HG02970 (cell line): Measurements from ENCODE around the gene CNGB1.
"Not testable (repeated sequence)": the region's sequence is repeated elsewhere in the genome, so short reads cannot be mapped to it uniquely, and the experiment has no call there.

ENCODE experiments used
- ATAC-seq: cut with Tn5 transposase; IDR thresholded peaks from one replicate; pipeline ENCODE4 v1.9.1; 2021; ENCODE audit warnings: mild to moderate bottlenecking, moderate library complexity, moderate number of reproducible peaks; ENCODE audit not compliant: unreplicated experiment, low FRiP score

CNGB1 gene

DNA sequence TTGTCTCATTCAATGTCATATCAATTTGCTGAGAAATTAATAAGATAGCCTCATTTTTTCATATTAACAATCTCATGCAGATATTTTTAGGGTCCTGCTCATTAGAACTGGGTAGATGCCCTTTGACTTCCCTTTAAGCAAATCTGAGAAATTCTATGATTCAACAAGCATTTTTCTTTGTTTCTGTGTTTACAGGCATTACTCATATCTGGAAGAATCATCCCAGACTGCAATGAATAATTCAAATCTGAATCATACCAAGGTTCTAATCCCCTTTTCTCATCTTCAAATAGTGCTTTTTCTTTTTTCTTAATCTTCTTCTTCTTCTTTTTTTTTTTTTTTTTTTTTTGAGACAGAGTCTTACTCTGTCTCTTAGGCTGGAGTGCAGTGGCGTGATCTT lies 99.5 kb downstream of the CNGB1 start:
- ATAC-seq: no peak

DNA sequence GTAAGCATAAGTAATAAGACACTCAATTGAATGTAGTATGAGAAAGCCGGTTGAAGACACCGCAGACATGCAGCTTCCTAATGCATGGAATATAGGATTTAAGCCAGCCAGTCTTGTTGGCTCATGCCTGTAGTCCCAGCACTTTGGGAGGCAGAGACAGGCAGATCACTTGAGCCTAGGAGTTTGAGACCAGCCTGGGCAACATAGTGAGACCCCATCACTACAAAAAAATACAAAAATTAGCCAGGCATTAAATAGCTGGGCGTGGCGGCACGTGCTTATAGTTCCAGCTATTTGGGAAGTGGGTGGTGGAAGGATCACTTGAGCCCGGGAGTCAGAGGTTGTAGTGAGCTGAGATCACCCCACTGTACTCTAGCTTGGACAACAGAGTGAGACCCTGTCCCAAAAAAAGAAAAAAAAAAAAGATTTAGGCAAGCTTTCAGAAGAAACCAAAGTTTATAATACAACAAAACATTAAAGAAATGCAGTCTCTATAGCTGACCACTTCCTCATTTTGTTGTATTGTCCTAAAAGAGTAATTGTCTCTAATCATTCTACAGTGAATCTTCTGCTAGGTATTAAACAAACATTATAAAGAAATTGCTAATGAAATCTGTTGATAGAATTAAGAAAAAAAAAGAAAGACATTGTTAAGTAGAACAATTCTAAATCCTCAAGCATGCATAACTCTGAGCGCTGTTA lies 100.0 kb downstream of the CNGB1 start:
- ATAC-seq: no peak

DNA sequence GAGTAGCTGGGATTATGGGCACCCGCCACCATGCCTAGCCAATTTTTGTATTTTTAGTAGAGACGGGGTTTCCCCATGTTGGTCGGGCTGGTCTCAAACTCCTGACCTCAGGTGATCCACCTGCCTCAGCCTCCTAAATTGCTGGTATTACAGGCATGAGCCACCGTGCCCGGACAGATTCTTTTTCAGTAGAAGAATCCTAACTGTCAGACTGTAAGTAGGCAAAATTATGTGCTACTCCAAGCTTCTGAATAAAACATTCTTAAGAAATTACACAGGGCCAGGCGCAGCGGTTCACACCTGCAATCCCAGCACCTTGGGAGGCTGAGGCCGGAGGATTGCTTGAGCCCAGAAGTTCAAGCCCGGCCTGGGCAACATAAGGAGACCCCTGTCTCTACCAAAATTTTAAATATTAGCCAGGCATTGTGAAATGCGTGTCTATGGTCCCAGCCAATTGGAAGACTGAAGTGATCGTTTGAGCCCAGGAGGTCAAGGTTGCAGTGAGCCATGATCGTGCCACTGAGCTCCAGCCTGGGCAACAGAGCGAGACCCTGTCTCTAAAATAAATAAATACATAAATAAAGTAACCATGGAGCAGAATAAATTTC lies 101.9 kb downstream of the CNGB1 start:
- no peak for ATAC-seq

DNA sequence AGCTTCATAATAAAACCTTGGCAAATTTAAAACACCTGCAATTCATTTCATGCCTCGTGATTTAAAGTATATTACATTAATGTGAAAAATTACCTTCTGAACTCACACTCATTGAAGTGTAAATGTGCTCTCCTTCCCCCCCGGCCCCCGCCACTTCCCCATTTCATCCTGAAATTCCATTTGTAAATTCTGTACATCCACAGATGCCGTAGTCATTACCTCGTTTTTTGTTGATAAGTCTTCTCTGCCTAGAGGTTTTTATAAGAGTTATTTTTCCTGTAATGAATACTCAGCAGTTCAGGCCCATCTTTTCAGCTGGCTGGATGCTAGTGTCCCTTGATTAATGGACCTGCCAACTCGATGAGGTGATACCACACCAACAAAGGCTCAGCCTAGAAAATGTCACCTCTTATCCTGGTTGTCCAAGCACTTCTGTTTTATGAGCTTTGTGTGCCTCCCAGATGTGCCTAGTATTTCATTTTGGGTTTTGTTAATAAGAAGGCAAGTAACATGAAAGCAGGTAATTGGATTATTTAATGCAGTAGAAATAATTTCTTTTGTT lies 103.8 kb downstream of the CNGB1 start:
- ATAC-seq: no peak

DNA sequence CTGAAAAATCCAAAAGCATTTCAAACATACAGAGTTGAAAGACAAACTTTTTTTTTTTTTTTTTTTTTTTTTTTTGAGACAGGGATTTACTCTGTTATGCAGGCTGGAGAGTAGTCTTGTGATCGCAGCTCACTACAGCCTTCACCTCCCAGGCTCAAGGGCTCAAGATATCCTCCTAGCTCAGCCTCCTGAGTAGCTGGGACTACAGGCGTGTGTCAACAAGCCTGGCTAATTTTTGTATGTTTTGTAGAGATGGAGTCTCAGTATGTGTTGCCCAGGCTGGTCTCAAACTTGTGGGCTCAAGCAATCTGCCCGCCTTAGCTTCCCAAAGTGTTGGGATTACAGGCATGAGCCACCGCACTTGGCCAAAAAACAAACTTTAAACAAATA lies 104.4 kb downstream of the CNGB1 start:
- ATAC-seq: no peak

DNA sequence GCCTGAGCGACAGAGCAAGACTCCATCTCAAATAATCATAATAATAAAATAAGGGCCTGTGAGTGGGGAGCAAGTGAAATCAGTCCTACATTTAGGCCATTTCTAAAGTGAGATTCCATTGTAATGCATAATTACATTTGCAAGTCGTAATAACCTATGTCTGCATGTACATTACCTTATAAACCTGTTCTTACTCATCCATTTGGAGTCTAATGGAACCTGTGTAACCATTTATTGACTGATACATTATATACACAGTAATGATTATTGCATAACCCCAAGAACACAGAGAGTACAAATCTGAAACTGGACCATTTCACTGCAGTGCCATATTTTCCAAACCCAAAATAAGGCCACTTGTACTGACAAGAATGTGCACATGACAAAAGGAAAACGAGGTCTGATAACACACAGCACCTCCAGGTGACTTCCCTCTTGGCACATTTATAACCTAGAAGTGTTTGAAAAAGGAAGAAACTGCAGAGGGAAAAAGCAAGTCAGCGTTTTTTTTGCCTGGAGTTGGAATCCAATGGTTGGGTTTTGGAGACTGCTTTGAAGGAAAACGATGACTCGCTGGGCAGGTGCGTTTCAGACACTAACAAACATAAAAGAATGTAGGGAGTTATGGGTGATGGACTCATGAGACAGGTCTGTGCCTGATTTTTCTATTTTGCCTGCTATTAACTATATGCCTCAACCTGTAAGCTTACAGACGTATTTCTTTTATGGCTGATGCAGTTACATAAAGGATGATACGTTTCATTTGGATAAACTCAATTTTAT lies 105.0 kb downstream of the CNGB1 start:
- ATAC-seq: no peak

DNA sequence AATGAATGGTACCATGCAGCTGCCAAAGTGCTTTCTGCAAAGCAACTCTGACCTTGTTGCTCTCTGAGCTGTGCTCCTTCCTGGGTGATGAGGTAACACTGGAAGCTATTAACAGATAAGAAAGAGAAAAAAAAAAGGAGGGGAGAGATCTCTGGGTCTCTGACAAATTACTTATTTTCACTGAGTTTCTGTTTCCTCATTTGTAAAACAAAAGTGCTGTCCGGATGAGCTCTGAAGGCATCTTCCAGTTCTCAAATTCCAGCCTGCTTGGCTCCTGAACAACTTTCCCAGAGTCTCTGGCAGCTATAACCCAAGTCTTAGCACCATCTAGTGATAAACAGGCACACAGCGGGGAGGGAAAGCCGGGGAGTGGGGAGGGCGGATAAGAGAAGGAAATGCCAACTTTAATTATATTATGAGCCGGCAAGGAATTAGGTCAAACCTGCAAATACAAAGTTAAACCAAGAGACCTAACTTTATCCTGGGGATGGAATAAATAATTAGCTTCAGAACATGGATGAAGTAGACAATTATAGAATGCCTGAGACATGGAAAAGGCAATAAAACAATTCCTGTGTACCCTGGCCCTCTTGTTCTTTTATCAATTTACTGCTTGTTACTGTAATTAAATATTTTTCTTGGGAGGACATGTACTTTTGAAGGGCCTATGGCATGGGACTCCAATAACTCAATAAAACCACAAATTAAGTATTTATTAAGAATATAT lies 107.3 kb downstream of the CNGB1 start:
- no peak for ATAC-seq

DNA sequence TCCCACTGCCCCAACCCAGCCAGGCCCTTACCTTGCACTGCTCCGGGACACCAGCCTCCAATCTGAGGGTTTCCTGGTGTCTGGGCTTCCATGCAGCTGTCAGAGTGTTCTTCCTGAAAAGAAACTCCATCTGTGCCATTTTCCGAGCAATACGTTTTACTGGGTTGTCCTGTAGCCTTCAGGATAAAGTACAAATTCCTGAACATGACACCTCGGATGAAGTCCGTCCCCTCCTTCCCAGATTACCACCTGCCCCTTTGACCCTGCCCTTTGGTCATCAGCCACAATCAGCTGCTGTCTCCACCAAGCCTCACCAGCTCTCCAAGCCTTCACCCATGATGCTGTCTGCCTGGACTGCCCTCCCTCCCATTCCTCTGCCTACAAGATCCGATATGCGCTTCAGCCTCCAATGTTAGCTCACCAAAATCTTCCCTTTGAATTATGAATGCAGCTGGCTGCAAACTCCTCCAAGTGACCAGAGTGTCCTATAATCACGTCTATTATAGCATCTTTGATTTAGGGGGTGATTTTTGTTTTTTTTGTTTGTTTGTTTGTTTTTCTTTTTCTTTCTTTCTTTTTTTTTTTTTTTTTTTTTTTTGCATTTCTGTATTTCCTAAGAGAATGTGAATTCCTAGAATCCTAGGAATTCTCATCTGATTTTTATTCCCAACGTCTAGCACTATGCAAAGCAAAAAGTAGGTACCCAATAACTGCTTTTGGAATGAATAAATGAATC lies 108.1 kb downstream of the CNGB1 start:
- no peak for ATAC-seq

DNA sequence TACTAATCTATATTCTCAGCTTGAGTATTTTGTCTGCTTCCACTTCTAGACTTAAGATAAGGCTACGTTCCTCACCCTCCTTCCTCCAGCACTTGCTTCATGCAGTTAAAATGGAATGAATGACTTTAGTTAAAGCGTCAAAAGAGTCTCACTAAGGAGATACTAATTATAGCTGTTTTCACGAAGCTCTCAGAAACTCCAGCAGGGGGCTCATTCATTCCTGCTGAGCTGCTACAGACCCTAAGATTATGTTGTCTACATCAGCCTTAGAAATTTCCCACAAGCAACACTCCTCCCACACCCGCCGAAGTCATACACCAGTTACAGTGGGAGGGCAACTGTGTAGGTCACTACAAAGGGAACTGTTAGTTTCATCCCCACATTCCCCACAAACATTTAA lies 111.6 kb downstream of the CNGB1 start:
- ATAC-seq: no peak

DNA sequence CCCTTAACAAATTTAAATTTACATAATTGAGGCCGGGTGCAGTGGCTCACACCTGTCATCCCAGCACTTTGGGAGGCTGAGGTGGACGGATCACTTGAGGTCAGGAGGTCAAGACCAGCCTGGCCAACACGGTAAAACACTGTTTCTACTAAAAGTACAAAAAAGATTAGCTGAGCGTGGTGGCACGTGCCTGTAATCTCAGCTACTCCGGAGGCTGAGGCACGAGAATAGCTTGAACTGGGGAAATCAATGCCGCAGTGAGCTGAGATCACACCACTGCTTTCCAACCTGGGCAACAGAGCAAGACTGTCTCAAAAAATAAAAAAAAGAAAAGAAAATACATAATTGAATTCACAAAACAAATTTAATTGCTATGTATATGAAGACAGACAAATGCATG lies 112.3 kb downstream of the CNGB1 start:
- ATAC-seq: no peak

DNA sequence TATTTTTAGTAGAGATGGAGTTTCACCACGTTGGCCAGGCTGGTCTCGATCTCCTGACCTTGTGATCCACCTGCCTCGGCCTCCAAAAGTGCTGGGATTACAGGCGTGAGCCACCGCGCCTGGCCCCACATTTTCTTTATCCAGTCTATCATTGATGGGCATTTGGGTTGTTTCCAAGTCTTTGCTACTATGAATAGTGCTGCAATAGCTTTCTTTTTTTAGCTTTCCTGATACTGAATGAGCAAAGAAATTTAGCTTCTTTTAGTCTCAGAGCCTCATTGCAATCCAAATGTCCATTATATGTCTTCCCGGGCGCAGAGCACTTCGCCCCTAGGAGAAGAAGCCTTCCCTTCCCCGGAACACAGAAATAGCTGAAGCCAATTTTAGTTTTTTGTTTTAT lies 112.9 kb downstream of the CNGB1 start:
- ATAC-seq: not testable (repeated sequence)

DNA sequence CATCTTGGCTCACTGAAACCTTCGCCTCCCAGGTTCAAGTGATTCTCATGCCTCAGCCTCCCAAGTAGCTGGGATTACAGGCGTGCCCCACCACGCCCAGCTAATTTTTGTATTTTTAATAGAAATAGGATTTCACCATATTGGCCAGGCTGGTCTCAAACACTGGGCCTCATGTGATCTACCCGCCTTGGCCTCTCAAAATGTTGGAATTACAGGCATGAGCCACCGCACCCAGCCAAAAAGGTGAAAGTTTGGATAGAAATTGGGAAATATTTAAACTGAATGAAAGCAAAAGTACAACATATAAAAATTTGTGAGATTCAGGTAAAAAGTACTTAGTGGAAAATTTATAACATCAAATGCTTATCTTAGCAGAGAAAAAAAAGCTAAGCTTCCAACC lies 115.7 kb downstream of the CNGB1 start:
- no peak for ATAC-seq

DNA sequence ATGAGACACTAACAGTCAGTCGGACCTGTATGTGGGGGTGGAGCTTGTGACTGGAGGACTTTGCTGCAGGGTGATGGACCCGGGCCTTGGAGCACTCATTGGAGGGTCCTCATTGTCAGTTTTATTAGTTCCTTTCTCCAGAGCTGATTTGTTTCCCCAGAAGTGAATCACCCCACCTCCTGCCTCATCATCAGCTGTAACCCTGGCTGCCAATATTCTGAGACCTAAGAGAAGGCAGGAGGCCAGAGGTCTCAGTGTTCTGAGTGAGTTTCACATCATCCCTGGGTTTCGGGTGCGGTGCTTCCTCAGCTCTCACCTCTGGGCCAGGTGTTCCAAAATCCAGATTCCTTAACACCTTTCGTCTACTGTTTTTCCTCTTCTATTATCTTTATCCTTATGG lies 118.7 kb downstream of the CNGB1 start:
- no peak for ATAC-seq

DNA sequence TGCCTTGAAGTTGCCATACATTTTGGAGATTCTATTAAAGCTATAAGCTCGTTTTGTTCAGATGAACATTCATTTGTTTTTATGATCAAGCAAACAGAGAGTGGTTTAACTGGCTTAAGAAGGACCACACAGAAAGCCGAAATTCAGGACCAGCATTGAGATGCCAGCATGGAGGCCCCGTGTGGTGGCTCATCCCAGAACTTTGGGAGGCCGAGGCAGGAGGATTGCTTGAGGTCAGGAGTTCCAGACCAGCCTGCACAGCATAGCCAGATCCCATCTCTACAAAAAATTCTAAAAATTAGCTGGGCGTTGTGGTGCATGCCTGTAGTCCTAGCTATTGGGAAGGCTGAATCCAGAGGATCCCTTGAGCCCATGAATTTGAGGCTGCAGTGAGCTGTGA lies 122.7 kb downstream of the CNGB1 start:
- ATAC-seq: no peak

DNA sequence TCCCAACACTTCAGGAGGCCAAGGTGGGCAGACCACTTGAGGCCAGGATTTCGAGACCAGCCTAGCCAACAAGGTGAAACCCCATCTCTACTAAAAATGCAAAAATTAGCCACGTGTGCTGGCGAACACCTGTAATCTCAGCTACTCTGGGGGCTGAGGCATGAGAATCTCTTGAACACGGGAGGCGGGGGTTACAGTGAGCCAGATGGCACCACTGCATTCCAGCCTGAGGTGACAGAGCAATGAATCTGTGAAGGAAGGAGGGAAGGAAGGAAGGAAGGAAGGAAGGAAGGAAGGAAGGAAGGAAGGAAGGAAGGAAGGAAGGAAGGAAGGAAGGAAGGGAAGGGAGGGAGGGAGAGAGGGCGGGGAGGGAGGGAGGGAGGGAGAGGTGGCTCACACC lies 124.0 kb downstream of the CNGB1 start:
- ATAC-seq: not testable (repeated sequence)

DNA sequence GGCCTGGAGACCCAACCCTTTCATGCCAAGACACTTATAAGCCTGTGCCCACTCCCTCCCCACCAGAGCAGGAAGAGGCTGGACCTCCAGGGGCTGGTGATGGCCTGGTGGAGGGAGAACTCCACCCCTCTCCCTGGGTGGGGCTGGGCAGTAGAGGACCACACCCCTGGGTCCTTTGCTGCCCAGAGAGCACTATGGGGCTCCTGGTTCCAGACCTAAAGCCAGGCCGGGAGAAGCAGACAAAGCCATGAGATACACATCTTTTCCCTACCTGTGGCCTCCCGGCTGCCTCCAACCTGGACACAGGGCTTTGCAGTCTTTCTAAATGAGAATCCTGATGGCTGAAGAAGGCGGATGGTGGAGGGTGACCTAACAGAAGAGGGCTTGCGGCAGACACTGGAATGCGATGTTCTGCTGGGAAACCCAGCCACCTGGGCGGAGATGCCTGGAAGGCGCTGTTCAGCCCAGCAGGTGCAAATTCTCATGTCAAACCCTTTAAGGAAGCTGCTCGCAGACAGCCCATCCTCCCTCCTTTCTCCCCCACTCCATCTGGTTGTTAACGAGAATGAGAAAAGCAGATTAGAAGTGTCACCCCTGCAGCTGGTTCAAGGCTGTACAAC lies 124.7 kb downstream of the CNGB1 start:
- ATAC-seq: no peak

DNA sequence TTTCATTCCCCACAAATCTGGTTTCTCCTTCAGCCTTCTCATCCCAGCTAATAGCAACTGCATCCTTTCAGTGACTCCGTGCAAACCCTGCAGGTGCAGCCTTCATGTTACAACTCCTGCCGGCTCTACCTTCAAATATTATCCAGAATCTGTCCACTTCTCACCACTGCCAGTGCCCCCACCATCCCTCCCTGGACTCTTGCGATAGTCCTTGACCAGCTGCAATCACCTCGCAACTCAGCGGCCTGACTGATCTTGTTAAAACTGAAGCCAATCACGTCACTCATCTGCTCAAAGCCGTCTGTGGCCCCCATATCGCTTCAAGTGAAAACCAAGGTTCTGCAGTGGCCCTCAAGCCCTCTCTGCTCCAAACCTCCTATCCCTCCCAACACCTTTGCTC lies 125.8 kb downstream of the CNGB1 start:
- ATAC-seq: no peak

DNA sequence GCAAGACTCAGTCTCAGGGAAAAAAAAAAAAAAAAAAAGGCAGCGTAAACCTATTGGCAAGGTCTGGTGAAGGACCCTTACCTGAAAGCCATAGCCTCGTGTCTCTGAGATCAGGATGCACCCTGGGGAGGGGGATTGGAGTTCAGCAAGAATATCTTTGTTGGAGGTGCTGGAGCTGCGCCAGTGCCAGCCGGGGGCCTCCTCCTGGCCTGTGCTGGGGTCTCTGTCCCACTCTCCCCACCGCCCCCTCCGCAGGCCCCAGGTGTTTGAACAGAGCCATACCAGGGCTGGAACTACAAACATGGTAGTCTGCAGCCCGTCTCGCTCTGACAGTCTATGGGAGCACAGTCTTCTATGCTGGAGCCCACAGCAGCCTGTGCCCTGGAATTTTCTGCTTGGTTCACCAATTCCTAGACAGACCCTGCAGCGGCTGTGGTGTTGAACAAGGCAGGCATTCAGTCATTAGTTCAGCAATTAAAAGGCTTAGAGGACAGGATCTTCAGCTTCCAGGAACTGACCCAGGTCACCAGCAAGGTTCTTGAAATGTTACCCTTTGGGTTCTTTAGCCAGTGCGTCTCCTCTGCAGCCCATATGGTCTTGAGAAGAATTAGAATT lies 126.4 kb downstream of the CNGB1 start:
- no peak for ATAC-seq

DNA sequence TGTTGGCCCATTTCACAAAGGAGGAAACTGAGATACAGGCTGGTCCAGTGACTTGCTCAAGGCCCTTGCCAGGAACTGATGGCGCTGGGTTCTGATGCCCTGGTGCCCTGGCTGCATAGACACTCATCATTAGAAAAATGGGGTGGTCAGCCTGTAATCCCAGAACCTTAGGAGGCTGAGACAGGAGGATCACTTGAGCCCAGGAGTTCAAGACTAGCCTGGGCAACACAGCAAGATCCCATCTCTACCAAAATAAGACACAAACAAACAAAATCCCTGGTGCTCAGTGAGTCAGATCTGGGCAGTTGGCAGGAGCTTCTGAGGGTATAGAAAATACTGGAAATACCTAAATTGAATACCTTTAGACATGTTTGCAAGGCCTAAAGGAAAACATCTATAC lies 127.5 kb downstream of the CNGB1 start:
- no peak for ATAC-seq
